K562 (cell line): ENCODE results near the gene NOVA1. TPM values are rescaled to one million over a fixed set of nuclear protein-coding genes. Genes with fewer than 3 reads are reported as not detected.

Experiments used
- ATAC-seq: fragments of 200-7000 bp; cut with Tn5 transposase; 3 replicates; pipeline ENCODE4 v1.9.1; 2020; ENCODE audit warnings: moderate library complexity
- BruUV-seq: library from RNA; stranded (reverse); fragments of 400-500 nt; replicated peaks from 2 replicates; lab custom pipeline; 2021; lab: Mats Ljungman, UMichigan
- CTCF ChIA-PET: fragments of 300-600 bp; formaldehyde crosslinking; extraction: SDS; loops from one replicate; lab custom pipeline; 2021; ENCODE audit warnings: low intra/inter-chr PET ratio; lab: Yijun Ruan, JAX
- POLR2A ChIA-PET: fragments of 300-600, 350-650 bp; sonication (Branson Sonifier 250); formaldehyde crosslinking; extraction: SDS; loops from one replicate; lab custom pipeline; 2021; ENCODE audit warnings: antibody characterized with exemption, inconsistent platforms; lab: Yijun Ruan, JAX
- DNase-seq, 4 experiments: peaks; one replicate each; pipeline versions ENCODE4 v3.0.0 to v3.0.0-alpha.2; 2011 to 2018; ENCODE audit warnings: low spot score in 3 of 4, mixed read lengths in 3 of 4; ENCODE audit errors: extremely low read depth in 1 of 4
- FAIRE-seq: peaks from 2 replicates; lab custom pipeline; 2011; peaks lifted over from hg19 to GRCh38; lab: Jason Lieb, UNC
- H2AFZ ChIP-seq: 2 replicates; pipeline ENCODE4 v1.6.0; 2011; ENCODE audit warnings: low read depth, low read length, control low read depth, inconsistent platforms
- H3K27ac ChIP-seq: fragments of 200-600 bp; 3 replicates; pipeline ENCODE4 v1.8.0; 2011; ENCODE audit warnings: low read depth, mild to moderate bottlenecking, control low read depth, inconsistent platforms, low read length, moderate library complexity, mixed read lengths; ENCODE audit errors: extremely low read depth
- H3K27me3 ChIP-seq, 2 experiments: fragments of 300-600 bp in 1 of 2; 2 replicates in 1 of 2; 3 replicates in 1 of 2; pipeline versions ENCODE4 v1.6.0 to v1.8.0; 2011; ENCODE audit warnings: inconsistent platforms in 2 of 2, low read length in 2 of 2, mild to moderate bottlenecking in 1 of 2, mixed read lengths in 1 of 2, moderate library complexity in 1 of 2; ENCODE audit not compliant: control insufficient read depth in 2 of 2, insufficient read depth in 2 of 2
- H3K36me3 ChIP-seq: fragments of 300-600 bp; 3 replicates; pipeline ENCODE4 v1.8.0; 2011; ENCODE audit warnings: mild to moderate bottlenecking, low read length, inconsistent platforms; ENCODE audit not compliant: control insufficient read depth, insufficient read depth
- H3K4me1 ChIP-seq, 2 experiments: fragments of 200-600 bp in 1 of 2; replicated peaks in 1 of 2; 2 replicates in 1 of 2; 3 replicates in 1 of 2; pipeline versions ENCODE4 v1.5.1 to v1.8.0; 2011; ENCODE audit warnings: inconsistent platforms in 2 of 2, low read length in 2 of 2, mild to moderate bottlenecking in 1 of 2, mixed read lengths in 1 of 2, moderate library complexity in 1 of 2; ENCODE audit not compliant: control insufficient read depth in 2 of 2, insufficient read depth in 2 of 2
- H3K4me2 ChIP-seq: 2 replicates; pipeline ENCODE4 v1.6.1; 2011; ENCODE audit warnings: low read length, control low read depth, inconsistent platforms, mixed read lengths; ENCODE audit not compliant: insufficient read depth
- H3K4me3 ChIP-seq: fragments of 200-600 bp; sonication (generic), shearing (Covaris generic); 2 replicates; pipeline ENCODE4 v1.5.1; 2016; ENCODE audit warnings: control low read depth, inconsistent platforms
- H3K79me2 ChIP-seq: fragments of 200-600 bp; 3 replicates; pipeline ENCODE4 v1.8.0; 2011; ENCODE audit warnings: low read length, inconsistent platforms; ENCODE audit not compliant: control insufficient read depth, insufficient read depth
- H3K9ac ChIP-seq, 2 experiments: 2 replicates each; pipeline versions ENCODE4 v1.6.0 to v1.6.1; 2011; ENCODE audit warnings: low read depth in 2 of 2, low read length in 2 of 2, control low read depth in 1 of 2, inconsistent platforms in 1 of 2, mild to moderate bottlenecking in 1 of 2, mixed read lengths in 1 of 2; ENCODE audit not compliant: insufficient read depth in 1 of 2
- H3K9me1 ChIP-seq: one replicate; pipeline ENCODE4 v1.6.0; 2011; ENCODE audit warnings: inconsistent platforms, mild to moderate bottlenecking, low read length, moderate library complexity; ENCODE audit not compliant: control insufficient read depth, insufficient read depth
- H3K9me3 ChIP-seq: replicated peaks from 2 replicates; pipeline ENCODE4 v1.5.1; 2011; ENCODE audit warnings: low read depth, low read length, inconsistent platforms; ENCODE audit not compliant: control insufficient read depth, insufficient read depth
- H4K20me1 ChIP-seq: replicated peaks from 2 replicates; pipeline ENCODE4 v1.6.1; 2011; ENCODE audit warnings: low read length, inconsistent platforms, mixed read lengths; ENCODE audit not compliant: control insufficient read depth, insufficient read depth
- ARID2 ChIP-seq: fragments of 450-650 bp; IDR thresholded peaks from 2 replicates; pipeline ENCODE4 v1.6.1; 2017; ENCODE audit warnings: antibody characterized with exemption, mild to moderate bottlenecking
- ARID3B ChIP-seq: fragments of 250-450 bp; sonication (Bioruptor Pico); IDR thresholded peaks from 2 replicates; pipeline ENCODE4 v1.4.0; 2020; ENCODE audit warnings: borderline replicate concordance
- CREM ChIP-seq: IDR thresholded peaks from 2 replicates; pipeline ENCODE4 v1.6.1; 2014; ENCODE audit warnings: antibody characterized with exemption, low read depth
- CXXC5 ChIP-seq: fragments of 250-450 bp; sonication (Bioruptor Pico); IDR thresholded peaks from 2 replicates; pipeline ENCODE4 v1.8.0; 2022; ENCODE audit warnings: inconsistent platforms, mild to moderate bottlenecking, moderate library complexity
- ETS1 ChIP-seq: conservative IDR thresholded peaks from 2 replicates; pipeline ENCODE4 v1.6.1; 2011; ENCODE audit warnings: low read depth, mild to moderate bottlenecking, low read length; ENCODE audit not compliant: control insufficient read depth
- KLF13 ChIP-seq: fragments of 450-650 bp; IDR thresholded peaks from 2 replicates; pipeline ENCODE4 v1.6.1; 2016; ENCODE audit warnings: missing genetic modification characterization, low read depth, mild to moderate bottlenecking, missing compliant biosample characterization, moderate library complexity, borderline replicate concordance
- POLR2AphosphoS2 ChIP-seq: IDR thresholded peaks from 2 replicates; pipeline ENCODE4 v1.6.1; 2012; ENCODE audit warnings: low read length, improper control_type of control experiment
- POLR3G ChIP-seq: IDR thresholded peaks from 2 replicates; pipeline ENCODE4 v1.6.1; 2011; ENCODE audit not compliant: insufficient read length, insufficient replicate concordance; ENCODE audit errors: extremely low read depth
- PURB ChIP-seq: sonication (generic); formaldehyde crosslinking; IDR thresholded peaks from 2 replicates; pipeline ENCODE4 v1.9.0; 2021; ENCODE audit warnings: low read depth, mild to moderate bottlenecking, missing genetic modification reagents
- RREB1 ChIP-seq: fragments of 250-450 bp; sonication (Bioruptor Pico); IDR thresholded peaks from 2 replicates; pipeline ENCODE4 v1.4.0; 2020
- SMARCA5 ChIP-seq: fragments of 450-650 bp; IDR thresholded peaks from 2 replicates; pipeline ENCODE4 v1.6.1; 2016
- SRSF3 ChIP-seq: fragments of 200-400 bp; formaldehyde crosslinking; IDR thresholded peaks from 2 replicates; pipeline ENCODE4 v1.6.1; 2016; ENCODE audit warnings: mild to moderate bottlenecking, low read length, moderate library complexity; ENCODE audit not compliant: insufficient read depth
- U2AF2 ChIP-seq: fragments of 200-400 bp; formaldehyde crosslinking; optimal IDR thresholded peaks from 2 replicates; pipeline ENCODE3; 2017; ENCODE audit warnings: low read depth, mild to moderate bottlenecking, low read length
- ZNF217 ChIP-seq: sonication (generic); formaldehyde crosslinking; IDR thresholded peaks from 2 replicates; pipeline ENCODE4 v1.8.0; 2022; ENCODE audit warnings: mild to moderate bottlenecking, missing genetic modification reagents
- ZNF41 ChIP-seq: fragments of 250-450 bp; sonication (Bioruptor Pico); conservative IDR thresholded peaks from 2 replicates; pipeline ENCODE4 v1.4.0; 2020; ENCODE audit warnings: mild to moderate bottlenecking
- ZNF584 ChIP-seq: fragments of 200-800 bp; sonication (Bioruptor generic); IDR thresholded peaks from 2 replicates; pipeline ENCODE4 v1.6.1; 2016; ENCODE audit warnings: low read depth, mild to moderate bottlenecking, missing genetic modification characterization, missing compliant biosample characterization
- WGBS: fragments of 100-300 bp; shearing (Covaris generic); methylation state at CpG from one replicate; pipeline ENCODE4 v1.1.6; 2016; ENCODE audit warnings: low coverage, mixed read lengths; ENCODE audit not compliant: insufficient coverage; ENCODE audit errors: missing lambda C conversion rate; 5-methylcytosine and 5-hydroxymethylcytosine counted together
- in situ Hi-C: fragments of 300-500 bp; cut with MboI; formaldehyde crosslinking; loops from 4 replicates; pipeline ENCODE4 v1.15.0; 2018; ENCODE audit warnings: inconsistent platforms, mixed read lengths
- intact Hi-C: fragments of 100-400 bp; cut with micrococcal nuclease; formaldehyde crosslinking; loops from 2 replicates; pipeline ENCODE4 v1.14.2; 2022
- polyA plus RNA-seq, 8 experiments: library from polyadenylated mRNA; depleted of rRNA in 4 of 8; stranded (reverse) in 5 of 8; unstranded in 3 of 8; fragments of >200 nt; fragmentation: Nextera tagmentation in 2 of 8; fragmentation: Illumina TruSeq in 1 of 8; extraction: Ambion mirVana in 2 of 8; extraction: Trizol in 1 of 8; gene quantifications; 2 replicates each; pipeline versions ENCODE4 v1.2.1 to v1.2.3, GENCODE V29; 2011 to 2014; ENCODE audit warnings: inconsistent platforms in 1 of 8, missing spikeins in 1 of 8
- total RNA-seq, 7 experiments: library from RNA; depleted of rRNA in 6 of 7; stranded (reverse); fragments of >200 nt in 6 of 7; fragmentation: Illumina TruSeq in 2 of 7; extraction: Trizol in 2 of 7; gene quantifications; 2 replicates each; pipeline versions ENCODE4 v1.2.1 to v1.2.3, GENCODE V29; 2011 to 2021; ENCODE audit warnings: low replicate concordance in 1 of 7

NOVA1 gene
- total and polyA plus RNA-seq, 9 of the 15 experiments (the other 6 are each of a cell fraction or from before 2014, with no cell fraction given), result 0.01 TPM; not detected in 8

- Histone ChIP-seq H3K27me3 (no peaks in the 10 kb centered on the region), H3K79me2 (no peaks in the 10 kb centered on the region), H3K4me1 (no peaks in the 10 kb centered on the region), H3K9me3 (no peaks in the 10 kb centered on the region), H3K4me2 (no peak overlapping the region), H3K27ac (no peak overlapping the region), H3K9ac (no peak overlapping the region), H3K9me1 (no peaks in the 10 kb centered on the region), H3K36me3 (no peaks in the 10 kb centered on the region), H2AFZ (no peak overlapping the region), H3K4me3 (no peak overlapping the region), H4K20me1 (no peaks in the 10 kb centered on the region)
- intact Hi-C loops, result no loop called here
- FAIRE-seq, result no peak
- WGBS, result 0% methylated on average over 2 of the region's 2 CpGs
- no peak for DNase-seq
- POLR2A ChIA-PET, result no interaction called here
- in situ Hi-C loops, result no loop called here
- BruUV-seq, result no TSS peak
- no peak for ATAC-seq
- CTCF ChIA-PET, result no interaction called here
- TF ChIP-seq POLR3G (no peak), PURB (CRISPR knock-in tag) (no peak), ZNF584 (CRISPR knock-in tag) (no peak), ARID3B (no peak), ARID2 (no peak), KLF13 (tag) (no peak), U2AF2 (no peak), RREB1 (no peak), ETS1 (no peak), ZNF217 (CRISPR knock-in tag) (no peak), SMARCA5 (no peak), POLR2AphosphoS2 (no peak), CXXC5 (CRISPR knock-in tag) (no peak), SRSF3 (no peak), ZNF41 (no peak), CREM (no peak)
Measured at GRCh38 chr14:26602902-26603301, 5.1 kb upstream of the NOVA1 start.
